ENCODE data around the gene TPK1. TPM values are rescaled to one million over a fixed set of nuclear protein-coding genes. Genes with fewer than 3 reads are reported as not detected.

TPK1 gene
- total RNA-seq, 4 donors from 2014 or later = 0.59 to 178 (median 8.8) TPM

DNA sequence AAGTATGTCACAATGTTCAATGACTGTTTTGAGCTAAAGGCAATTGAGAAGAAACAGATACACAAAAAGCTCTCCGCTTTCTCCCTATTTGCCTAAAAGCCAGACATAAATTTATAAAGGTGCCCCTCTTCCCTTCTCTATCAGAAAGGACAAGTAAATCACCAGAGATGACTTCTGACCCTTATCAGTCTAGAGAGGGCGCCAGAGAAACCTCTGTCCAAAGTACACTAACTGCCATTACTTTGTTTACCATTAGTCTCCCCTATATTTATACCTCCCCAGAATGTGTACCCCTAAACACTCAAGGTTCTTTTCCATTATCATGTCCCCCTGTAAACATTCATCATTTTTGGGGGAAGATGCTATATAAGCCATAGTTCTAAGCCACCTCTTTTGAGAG, 49.3 kb downstream of the TPK1 start:
- Histone ChIP-seq H3K27ac (no peak overlapping the region), H3K4me3 (no peak overlapping the region), H3K9me3 (no peaks in the 10 kb centered on the region), H3K27me3 (no peaks in the 10 kb centered on the region), H3K4me1 (no peaks in the 10 kb centered on the region), H3K36me3 (peaks cover 0 to 4% of the 10 kb centered on the region in 2 donors)
- DNase-seq = no peak
- no peak for TF ChIP-seq POLR2A (IDR thresholded peaks at IDR 0.05)
- no peak for TF ChIP-seq CTCF (IDR thresholded peaks at IDR 0.05)
- intact Hi-C loops (cut with DNase I; ENCODE audit: low total_unique reads) = no loop called here

- Histone ChIP-seq H3K9me3 (no peaks in the 10 kb centered on the region), H3K27me3 (no peaks in the 10 kb centered on the region), H3K4me3 (no peak overlapping the region), H3K27ac (no peak overlapping the region), H3K36me3 (peaks cover 0 to 4% of the 10 kb centered on the region in 2 donors), H3K4me1 (no peaks in the 10 kb centered on the region)
- no peak for DNase-seq
- intact Hi-C loops (cut with DNase I; ENCODE audit: low total_unique reads) = no loop called here
- TF ChIP-seq CTCF (IDR thresholded peaks at IDR 0.05) (no peak), POLR2A (IDR thresholded peaks at IDR 0.05) (no peak)
Measured at GRCh38 chr7:144786079-144786478, 49.8 kb downstream of the TPK1 start.

- Histone ChIP-seq H3K4me3 (no peak overlapping the region), H3K27ac (no peak overlapping the region), H3K36me3 (peaks cover 0 to 4% of the 10 kb centered on the region in 2 donors), H3K9me3 (no peaks in the 10 kb centered on the region), H3K27me3 (no peaks in the 10 kb centered on the region), H3K4me1 (no peaks in the 10 kb centered on the region)
- intact Hi-C loops (cut with DNase I; ENCODE audit: low total_unique reads) = no loop called here
- no peak for DNase-seq
- TF ChIP-seq CTCF (IDR thresholded peaks at IDR 0.05) (no peak), POLR2A (IDR thresholded peaks at IDR 0.05) (no peak)
Measured at GRCh38 chr7:144785521-144785920, 50.3 kb downstream of the TPK1 start.

DNA sequence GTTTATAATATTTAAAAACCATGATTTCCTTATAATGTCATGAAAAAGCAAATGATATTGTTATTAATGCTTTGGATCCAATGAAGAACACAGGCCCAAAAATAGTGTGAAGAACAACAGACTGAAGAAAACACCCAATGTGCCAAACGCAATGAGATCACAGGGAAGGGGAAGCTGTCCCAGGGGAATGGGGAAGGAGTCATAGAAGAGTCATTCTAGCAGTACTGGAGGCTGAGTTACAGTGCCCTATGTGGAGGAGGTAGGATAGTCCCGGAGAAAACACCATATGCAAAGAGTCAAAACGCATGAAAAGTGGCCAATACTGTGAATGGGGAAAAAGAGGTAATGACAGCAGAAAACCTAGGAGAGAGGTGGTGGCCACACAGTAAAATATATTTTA, 50.9 kb downstream of the TPK1 start:
- Histone ChIP-seq H3K36me3 (peaks cover 0 to 4% of the 10 kb centered on the region in 2 donors), H3K4me3 (no peak overlapping the region), H3K27ac (no peak overlapping the region), H3K9me3 (no peaks in the 10 kb centered on the region), H3K4me1 (no peaks in the 10 kb centered on the region), H3K27me3 (no peaks in the 10 kb centered on the region)
- DNase-seq = no peak
- intact Hi-C loops (cut with DNase I; ENCODE audit: low total_unique reads) = no loop called here
- TF ChIP-seq CTCF (IDR thresholded peaks at IDR 0.05) (no peak), POLR2A (IDR thresholded peaks at IDR 0.05) (no peak)

DNA sequence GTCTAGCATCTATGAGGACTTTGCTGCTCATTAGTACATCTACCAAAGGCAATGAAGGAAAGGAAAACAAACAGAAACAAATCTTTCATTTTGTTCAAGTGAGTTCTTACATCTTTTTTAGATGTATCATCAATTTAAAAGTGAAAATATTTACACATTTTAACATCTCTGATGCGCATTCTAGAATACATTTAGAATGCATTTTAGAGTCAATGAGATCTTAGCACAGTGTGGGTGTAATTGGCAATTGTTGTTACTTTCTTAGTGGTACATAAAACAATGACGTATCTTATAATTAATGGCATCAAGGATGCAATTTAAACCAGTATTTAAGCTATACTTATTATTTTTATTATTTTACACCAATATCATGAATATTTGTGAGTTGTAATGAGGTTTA, 51.4 kb downstream of the TPK1 start:
- TF ChIP-seq CTCF (IDR thresholded peaks at IDR 0.05) (no peak), POLR2A (IDR thresholded peaks at IDR 0.05) (no peak)
- Histone ChIP-seq H3K36me3 (peaks cover 0 to 4% of the 10 kb centered on the region in 2 donors), H3K9me3 (no peaks in the 10 kb centered on the region), H3K4me3 (no peak overlapping the region), H3K27me3 (no peaks in the 10 kb centered on the region), H3K27ac (no peak overlapping the region), H3K4me1 (no peaks in the 10 kb centered on the region)
- DNase-seq = no peak
- intact Hi-C loops (cut with DNase I; ENCODE audit: low total_unique reads) = no loop called here

Data from uterus (tissue), 4 donors.